ENCODE measurements around the gene SMTNL1.
"Not testable (repeated sequence)": the region's sequence is repeated elsewhere in the genome, so short reads cannot be mapped to it uniquely, and the experiment has no call there.

The SMTNL1 gene

DNA sequence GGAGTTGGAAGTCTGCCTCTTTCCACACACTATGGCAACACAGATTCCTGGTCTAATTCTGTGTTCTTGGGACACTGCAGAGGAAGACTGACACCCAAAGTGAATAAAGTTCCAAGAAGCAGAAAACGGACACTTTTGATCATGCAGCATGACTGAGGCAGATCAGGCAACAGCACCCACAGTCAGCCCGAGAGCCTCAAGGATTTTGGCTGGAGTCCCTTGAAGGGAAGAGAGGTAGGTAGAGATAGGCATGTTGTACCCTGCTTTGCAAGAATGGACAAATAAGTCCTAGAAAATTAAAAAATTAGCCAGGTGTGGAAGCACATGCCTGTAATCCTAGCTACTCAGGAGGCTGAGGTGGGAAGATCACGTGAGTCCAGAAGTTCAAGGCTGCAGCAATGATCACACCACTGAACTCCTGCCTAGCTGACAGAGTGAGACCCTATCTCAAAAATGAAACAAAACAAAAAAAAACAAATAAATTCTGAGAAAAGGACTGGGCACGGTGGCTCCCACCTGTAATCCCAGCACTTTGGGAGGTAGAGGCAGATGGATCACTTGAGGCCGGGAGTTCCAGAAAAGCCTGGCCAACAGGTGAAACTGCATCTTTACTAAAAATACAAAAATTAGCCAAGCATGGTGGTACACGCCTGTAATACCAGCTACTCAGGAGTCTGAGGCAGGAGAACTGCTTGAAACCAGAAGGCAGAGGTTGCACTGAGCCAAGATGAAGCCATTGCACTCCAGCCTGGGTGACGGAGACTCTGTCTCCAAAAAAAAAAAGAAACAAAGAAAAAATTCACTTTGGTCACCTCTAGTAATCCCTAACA is 28.8 kb upstream of the SMTNL1 start:
- DNase-seq (ENCODE audit: low read depth in 2 of 3, low spot score in 1 of 3) = no peak

DNA sequence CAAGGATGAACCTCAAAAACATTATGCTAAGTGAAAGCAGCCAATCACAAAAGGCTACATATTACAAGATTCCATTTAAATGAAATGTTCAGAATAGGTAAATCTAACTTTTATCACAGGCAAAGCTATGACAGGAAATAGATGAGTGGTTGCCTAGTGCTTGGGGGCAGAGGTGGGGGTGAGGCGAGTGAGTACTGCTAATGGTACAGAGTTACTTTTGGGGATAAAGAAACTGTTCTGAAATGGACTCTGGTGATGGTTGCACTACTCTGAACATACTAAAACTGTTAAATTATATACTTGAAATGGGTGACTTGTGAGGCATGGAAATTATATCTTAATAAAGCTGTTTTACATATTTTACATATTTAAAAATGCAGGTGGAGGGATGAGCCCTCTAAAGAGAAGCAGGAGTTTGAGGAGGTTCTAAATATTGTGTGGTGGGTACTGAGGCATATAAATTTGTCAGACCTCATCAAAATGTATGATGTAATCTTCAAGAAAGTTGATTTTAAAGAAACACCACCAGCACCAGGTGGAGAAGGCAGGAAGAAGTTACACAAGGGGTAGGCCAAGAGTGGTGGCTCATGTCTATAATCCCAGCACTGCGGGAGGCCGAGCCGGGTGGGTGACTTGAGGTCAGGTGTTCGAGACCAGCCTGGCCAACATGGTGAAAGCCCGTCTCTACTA is 25.5 kb upstream of the SMTNL1 start:
- no peak for DNase-seq (ENCODE audit: low read depth in 2 of 3, low spot score in 1 of 3)

DNA sequence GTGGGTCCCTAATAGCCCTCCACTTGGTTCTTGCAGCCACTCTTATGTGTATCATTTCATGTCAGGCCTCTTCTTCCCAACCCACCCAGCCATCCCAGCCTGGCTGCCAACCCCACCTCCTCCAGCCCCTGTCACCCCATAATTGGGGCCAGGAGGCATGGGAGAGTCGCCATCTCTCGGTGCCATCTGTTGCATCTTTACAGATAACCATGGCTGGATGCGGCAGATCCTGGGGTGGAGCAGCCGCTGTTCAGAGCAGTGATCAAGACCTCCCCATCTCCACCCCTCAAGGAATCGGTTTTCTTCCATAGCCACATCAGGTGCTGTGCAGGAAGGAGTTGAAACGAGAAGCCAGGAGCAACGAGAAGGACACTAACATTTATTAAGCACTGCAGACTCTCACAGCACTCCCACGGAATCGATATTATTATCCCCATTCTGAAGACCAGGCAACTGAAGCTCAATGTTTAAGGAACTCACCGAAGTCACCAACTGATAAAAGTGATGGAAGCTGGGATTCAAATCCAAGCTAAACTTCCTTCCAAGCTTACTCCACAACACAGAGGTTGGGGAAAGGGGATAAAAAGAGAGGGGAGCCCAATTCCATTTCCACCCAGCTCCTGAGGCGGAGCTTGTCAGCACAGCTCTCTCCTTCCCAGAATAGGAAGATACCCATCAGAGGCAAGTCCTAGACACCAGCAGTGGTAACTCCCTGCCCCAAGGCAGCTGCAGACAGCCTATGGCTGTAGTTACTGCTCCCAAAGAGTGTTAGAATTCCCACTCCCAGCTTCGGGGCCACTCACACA is 24.5 kb upstream of the SMTNL1 start:
- DNase-seq (ENCODE audit: low read depth in 2 of 3, low spot score in 1 of 3) = no peak

DNA sequence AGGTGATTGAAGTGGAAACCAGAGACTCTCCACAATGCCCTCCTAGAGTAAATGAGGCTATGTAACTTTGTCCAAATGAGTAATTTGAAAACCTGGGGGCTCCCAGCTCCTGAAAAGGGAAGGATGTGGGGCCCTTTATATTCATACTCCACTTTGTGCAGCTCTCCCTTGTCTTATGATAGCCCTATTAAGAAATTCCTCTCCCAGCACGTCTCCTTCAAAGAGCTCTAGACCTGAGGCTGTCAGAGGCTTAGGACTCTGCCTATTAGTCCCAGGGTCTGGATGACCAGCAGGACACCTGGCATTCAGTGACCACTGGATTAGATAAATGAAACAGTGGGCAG is 24.0 kb upstream of the SMTNL1 start:
- DNase-seq (ENCODE audit: low read depth in 2 of 3, low spot score in 1 of 3) = no peak

DNA sequence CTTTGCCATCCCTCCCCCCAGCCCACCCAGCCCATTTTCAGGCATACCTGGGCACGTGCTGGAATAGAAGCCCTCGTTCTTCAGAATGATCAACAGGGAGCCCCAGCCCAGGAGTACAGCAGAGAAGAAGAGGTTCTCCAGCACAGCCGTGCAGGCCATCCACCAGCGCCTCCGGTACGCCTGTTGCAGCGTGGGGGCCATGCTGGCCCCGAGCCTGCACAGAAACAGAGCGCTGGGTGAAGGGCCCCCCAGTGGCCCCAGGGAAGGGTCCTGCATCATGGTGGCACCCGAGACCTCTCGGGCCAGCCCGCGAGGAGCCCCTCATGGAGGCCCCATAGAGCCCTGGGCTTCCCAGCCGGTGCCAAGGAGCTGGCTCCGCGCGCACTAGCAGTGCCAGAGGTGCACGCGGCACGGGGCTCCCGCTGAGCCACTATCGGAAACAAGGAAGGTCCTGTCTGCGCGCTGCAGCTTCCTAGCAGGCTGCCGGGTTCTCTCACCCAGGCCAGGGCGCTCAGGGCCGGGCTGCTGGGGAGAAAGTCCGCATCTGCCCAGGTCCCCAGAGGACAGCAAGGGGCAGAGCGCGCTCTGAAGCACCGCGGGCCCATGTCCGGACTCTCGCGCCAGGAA is 23.4 kb upstream of the SMTNL1 start:
- peak in 1 of 3 donors; percentile 25 for DNase-seq (ENCODE audit: low read depth in 2 of 3, low spot score in 1 of 3)

DNA sequence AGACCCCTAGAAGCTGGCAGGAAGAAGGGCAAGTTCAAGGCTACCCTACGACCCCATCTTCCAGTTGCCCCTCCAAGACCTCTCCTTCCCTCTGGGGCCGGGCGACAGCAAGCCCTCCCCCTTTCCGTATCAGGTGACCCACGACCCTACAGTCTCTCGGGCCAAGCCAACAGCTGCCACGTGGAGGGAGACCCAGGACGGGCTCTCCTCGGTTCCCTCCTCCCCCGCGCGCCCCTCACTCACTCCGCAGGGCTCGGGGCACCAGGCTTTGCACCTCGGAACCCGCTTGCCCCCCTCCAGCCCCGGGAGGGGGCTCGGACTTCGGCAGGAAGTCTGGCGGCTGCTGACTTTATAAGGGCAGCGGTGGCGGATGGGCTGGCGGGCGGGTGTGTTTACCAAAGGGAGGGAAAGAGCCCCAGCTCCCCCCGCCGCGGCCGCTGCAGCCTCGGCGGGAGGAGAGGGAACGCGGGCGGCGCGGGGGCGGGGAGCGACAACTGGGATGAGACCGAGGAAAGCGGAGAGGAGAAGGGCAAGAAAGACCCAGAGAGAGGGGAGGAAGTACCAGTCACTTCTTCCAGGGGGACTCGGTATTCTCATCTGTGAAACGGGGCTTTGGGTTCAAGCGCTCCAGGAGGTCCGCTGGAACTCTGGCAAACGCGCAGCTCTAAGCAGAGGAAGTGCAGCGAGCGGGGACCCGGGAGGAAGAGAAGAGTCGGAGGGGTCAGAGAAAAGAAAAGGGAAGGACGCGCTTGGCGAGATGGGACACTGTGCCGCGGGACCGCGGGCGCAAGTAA is 22.7 kb upstream of the SMTNL1 start:
- peak in 2 of 3 donors; percentile 24 to 49 for DNase-seq (ENCODE audit: low read depth in 2 of 3, low spot score in 1 of 3)

DNA sequence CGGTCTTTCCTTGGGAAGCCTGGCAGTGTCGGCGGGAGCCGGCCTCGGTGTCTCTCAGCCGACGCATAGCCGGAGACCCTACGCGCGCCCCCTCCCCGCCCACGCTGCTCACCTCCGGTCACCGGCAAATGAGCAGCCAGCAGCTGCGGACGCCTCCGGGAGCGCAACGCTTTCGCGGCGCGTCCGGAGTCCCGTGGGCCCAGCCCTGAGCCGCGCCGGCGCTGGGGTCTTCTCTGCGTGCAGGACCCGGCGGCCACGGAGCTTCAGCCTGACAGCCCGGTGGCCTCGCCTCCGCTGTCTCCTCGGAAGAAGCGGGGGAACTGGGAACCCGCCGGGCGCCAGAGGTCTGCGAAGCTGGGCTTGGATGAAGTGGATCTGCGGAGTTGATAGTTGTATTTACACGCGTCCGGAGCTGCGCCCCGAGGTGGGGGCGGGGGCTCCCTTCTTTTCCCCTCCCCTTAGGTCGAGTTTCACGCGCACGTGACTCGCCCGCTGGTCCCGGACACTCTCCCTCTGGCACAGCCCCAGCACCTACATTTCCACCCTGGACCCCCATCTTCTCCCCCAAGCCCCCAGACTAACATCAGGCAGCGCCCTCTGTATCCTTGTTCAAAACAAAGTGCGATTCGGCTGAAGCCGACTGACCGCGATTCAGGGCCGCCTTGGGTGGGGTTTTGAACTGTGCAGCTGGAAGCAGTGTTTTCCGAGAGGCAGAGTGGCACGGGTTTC is 21.9 kb upstream of the SMTNL1 start, which contains the start of gene SLC43A1:
Gene SLC43A1 (minus strand): TSS at position 371 of the 729 bp plus-strand sequence. CDS start 1,591 bp downstream, outside the sequence.
- peak; percentile 4 to 35 (median 15) for DNase-seq (ENCODE audit: low read depth in 2 of 3, low spot score in 1 of 3)

DNA sequence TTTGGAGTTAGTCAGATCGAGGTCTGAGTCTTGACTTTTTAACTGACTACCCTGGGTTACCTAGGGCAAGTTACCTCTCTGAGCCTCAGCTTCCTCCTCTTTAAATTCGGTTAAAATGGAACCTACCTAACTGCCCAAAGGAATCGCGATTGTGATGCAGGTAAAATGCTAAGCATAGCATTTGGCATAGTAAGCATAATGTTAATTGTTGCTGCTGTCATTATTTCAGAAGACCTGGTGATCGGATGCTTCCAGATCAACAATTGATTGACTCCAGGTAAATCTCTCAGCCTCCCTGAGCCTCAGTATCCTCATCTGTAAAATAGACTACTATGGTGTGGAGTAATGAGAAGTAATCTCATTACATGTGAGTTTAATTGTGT is 21.3 kb upstream of the SMTNL1 start:
- no peak for DNase-seq (ENCODE audit: low read depth in 2 of 3, low spot score in 1 of 3)

DNA sequence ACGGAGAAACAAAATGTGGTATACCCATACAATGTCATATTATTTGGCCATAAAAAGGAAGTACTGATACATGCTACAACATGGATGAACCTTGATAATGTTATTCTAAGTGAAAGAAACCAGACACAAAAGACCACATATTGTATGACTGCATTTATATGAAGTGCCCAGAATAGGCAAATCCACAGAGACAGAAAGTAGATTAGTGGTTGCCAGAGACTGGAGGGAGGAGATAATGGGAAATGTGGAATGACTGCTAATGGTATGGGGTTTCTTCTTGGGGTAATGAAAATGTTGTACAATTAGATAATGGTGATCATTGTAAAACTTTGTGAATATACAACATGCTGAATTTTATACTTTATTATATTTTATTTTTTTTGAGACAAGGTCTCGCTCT is 16.3 kb upstream of the SMTNL1 start:
- no peak for DNase-seq (ENCODE audit: low read depth in 2 of 3, low spot score in 1 of 3)

DNA sequence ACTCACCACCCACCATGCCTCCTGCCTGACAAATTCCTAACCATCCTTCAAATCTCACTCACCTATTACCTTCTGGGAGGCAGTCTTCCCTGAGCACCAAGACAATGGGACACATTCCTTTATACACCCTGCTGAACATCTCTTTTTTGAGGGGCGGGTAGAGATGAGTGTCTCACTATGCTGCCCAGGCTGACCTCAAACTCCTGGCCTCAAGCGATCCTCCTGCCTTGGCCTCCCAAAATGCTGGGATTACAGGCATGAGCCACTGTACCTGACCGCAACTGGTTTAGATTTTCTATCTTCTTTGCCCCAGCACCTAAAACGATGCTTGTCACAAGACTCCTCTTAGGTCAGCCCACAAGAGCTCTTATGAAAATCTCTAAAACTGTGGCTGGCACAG is 14.0 kb upstream of the SMTNL1 start:
- DNase-seq (ENCODE audit: low read depth in 2 of 3, low spot score in 1 of 3) = no peak

DNA sequence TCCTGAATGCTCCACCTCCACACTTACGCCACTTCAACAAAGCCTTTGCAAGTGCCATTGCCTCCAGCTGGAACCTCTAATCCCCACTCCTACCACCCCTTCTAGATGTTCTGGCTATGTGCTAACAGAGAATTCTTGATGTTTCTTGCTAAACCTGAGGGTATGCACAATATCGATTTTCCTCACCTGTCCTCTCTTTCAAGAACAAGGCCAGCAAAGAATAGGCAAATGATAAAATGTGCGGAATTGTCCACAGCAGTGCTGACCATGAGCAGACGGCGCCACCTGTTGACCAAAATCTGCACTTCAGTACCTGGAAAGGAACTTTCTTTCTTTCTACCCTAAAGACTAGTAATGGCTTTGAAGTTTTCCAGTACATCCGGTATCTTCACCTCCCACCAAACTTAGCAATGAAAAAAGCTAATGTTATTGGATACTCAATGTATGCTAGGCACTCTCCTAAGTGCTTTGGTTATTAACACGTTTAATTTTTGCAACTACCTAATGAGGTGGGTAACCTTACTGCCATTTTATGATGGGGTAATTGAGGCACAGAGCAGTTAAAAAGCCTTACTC is 10.3 kb upstream of the SMTNL1 start:
- peak; percentile 38 to 82 (median 62) for DNase-seq (ENCODE audit: low read depth in 2 of 3, low spot score in 1 of 3)

DNA sequence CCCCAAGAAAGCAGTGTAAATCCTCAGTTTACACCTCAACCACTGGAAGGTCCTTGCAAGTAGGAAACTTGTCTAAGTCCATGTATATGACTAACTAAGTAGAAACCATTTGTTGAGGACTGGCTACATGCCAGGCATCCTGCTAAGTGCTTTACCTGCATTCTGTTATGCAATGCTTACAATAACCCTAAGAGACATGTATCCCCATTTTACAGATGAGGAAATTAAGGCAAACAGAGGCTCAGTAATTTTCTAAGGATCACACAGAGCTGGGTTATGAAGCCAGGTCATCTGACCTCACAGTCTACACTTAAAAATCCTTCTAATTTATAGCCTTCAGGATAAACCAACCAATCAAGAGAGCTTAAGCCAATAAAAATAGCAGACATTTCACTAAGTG is 8.4 kb upstream of the SMTNL1 start:
- no peak for DNase-seq (ENCODE audit: low read depth in 2 of 3, low spot score in 1 of 3)

DNA sequence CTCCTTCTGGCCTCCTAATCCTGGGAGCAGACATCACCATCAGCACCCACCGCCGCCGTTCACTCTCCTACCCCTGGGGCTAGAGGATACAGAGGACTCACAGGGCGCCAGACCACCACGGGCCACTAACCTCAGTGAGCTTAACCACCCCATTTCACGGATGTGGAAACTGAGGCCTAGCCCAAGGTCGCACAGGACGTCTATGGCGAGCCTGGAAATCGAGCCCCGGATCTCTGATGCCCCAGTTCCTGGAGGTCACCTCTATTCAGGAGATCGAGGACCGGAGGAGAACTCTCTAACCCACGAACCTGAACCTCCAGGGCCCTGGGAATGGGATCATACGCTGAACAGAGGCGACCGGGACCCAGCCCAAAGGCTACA is 7.2 kb upstream of the SMTNL1 start:
- DNase-seq (ENCODE audit: low read depth in 2 of 3, low spot score in 1 of 3) = no peak

DNA sequence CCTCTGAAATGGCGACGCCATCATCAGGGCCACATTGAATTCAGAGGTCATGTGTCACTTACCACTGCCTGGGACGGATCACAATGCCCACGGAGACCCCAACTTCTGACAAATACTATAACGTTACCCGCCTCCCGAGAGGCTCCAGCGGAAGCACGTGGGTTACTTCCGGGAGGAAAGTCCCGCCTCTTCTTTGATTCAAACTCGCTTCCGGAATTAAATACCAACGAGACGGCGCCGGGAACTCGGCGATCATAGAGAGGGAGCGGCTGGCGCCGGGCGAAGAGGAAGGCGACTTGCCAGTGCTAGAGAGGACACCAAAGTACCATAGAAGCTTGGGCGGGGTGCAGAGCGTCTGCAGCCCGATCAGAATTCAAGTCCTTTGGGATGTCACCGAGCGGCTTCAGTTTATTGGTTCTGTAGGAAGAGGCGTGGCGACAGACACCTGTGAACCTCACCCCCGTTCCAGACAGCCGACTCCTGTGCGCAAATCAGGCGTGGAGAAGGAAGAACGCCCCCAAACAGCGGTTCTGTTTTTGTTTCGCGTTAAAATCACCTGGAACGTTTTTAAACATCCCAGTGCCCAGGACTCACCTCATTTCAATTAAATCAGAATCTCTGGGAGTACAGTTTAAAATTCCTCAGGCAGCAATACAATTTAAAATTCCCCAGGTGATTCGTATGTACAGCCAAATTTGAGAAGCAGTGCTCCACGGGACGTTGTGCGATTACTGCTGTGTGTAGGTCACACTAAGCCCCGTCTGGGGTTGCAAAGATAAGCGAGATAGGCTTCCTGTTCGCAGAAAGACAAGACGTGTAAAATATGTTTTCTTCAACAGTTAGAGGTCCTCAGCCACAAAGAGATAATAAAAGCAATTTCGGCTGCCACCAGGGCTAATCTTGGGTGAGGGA is 6.5 kb upstream of the SMTNL1 start, which contains the start of gene TIMM10:
Gene TIMM10 (minus strand): TSS at position 159 of the 912 bp plus-strand sequence. CDS start 565 bp downstream, outside the sequence.
- peak; percentile 84 to 92 (median 91) for DNase-seq (ENCODE audit: low read depth in 2 of 3, low spot score in 1 of 3)

DNA sequence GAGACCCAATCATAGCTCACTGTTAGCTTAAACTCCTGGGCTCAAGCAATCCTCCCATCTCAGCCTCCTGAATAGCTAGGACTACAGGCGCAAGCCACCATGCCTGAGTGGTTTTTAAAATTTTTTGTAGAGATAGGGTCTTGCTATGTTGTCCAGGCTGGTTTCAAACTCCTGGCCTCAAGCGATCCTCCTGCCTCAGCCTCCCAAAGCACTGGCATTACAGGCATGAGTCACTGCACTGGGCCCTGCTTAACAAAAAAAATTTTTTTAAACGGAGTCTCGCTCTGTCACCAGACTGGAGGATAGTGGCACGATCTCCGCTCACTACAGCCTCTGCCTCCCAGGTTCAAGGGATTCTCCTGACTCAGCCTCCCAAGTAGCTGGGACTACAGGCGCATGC is 2.9 kb upstream of the SMTNL1 start:
- DNase-seq (ENCODE audit: low read depth in 2 of 3, low spot score in 1 of 3) = not testable (repeated sequence)

DNA sequence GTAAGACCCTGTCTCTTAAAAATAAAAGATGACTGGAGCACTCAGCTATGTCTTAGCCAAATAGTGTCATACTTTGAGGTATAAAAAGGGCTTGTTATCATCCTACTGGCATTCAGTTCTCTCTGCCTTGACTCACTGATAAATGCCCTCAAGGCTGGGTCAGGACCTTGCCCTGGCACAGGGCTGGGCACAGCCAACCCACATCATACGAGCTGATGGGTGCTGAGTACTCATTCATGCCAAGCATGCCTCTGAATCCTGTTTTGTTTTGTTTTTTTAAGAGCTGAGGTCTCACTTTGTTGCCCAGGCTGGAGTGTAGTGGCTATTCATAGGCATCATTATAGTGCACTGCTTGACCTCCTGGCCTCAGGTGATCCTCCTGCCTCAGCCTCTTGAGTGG is 1.9 kb downstream of the SMTNL1 start:
- DNase-seq (ENCODE audit: low read depth in 2 of 3, low spot score in 1 of 3) = no peak

DNA sequence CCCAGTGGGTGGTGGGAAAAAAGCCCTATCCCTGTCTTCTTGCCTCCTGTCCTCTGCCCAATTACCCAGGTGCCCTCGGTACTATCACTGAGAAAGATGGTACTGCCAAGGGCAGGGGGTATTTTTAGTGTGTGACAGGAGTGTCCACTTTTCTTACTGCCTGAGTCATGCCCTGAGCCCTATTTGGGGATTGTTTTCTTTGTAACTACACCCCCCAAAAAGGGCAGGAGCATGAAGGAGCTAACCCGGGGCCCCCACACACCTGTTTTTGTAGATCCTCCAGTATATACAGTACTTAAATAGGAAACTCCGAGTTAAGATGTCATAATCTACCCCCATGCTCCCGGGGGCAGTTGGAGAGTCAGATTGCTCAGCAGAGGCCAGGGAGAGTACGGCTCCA is 3.8 kb downstream of the SMTNL1 start:
- DNase-seq (ENCODE audit: low read depth in 2 of 3, low spot score in 1 of 3) = no peak

DNA sequence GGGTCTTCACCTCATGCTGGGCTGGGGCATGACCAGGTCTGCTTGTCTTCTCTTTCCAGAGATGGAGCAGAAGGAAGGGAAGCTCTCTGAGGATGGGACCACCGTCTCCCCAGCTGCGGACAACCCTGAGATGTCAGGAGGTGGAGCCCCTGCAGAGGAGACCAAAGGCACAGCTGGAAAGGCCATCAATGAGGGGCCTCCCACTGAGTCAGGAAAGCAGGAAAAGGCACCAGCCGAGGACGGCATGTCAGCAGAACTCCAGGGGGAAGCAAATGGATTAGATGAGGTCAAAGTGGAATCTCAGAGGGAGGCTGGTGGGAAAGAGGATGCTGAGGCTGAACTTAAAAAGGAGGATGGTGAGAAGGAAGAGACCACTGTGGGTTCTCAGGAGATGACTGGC is 5.2 kb downstream of the SMTNL1 start:
- no peak for DNase-seq (ENCODE audit: low read depth in 2 of 3, low spot score in 1 of 3)

Measured in stimulated activated CD4-positive, alpha-beta T cell treated with anti-CD3 and anti-CD28 coated beads, Interleukin-12 subunit alpha, Interleukin-12 subunit beta, amount 100 ng/mL, for 48 hours (primary cell).